ENCODE measurements around the gene BOC.

DNA sequence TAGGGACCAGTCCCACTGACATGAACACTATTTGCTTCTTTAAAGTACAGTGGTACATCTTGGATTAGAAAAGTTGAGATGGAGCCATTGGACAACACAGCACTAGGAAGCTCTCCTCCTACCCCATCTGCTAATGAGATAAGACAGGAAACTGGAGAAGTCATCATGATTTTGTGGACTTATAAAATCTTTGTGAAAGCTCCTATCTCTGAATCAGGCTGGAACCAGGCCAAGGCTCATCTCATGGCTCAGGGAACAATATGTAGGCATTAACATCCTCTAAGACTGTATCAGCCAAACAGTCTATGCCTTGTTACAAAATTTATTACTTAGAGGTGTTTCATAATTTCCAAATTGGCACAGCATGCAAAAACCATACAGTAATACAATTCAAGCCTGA is 84.1 kb downstream of the BOC start:
- TF ChIP-seq CTCF (IDR thresholded peaks at IDR 0.05): no peak
- no peak for TF ChIP-seq POLR2AphosphoS5 (IDR thresholded peaks at IDR 0.05)
- TF ChIP-seq POLR2A (IDR thresholded peaks at IDR 0.05): no peak

All from breast epithelium (tissue), 3 donors.